Naive thymus-derived CD4-positive, alpha-beta T cell (primary cell): Measurements from ENCODE around the gene LUZP2. TPM values are rescaled to one million over a fixed set of nuclear protein-coding genes. Genes with fewer than 3 reads are reported as not detected.

Experiments
- ATAC-seq: fragments of 150-1000 bp; cut with Tn5 transposase; 2 replicates; pipeline ENCODE4 v1.10.0; 2021; ENCODE audit warnings: mild to moderate bottlenecking, moderate library complexity
- CTCF ChIA-PET: fragments of 350-600 bp; sonication (Branson Sonifier 250); formaldehyde crosslinking; loops from one replicate; lab custom pipeline; 2021; ENCODE audit warnings: antibody characterized with exemption; lab: Charles Lee
- POLR2A ChIA-PET: fragments of 350-600 bp; sonication (Branson Sonifier 250); formaldehyde crosslinking; loops from one replicate; lab custom pipeline; 2021; ENCODE audit warnings: antibody characterized with exemption, inconsistent platforms; lab: Charles Lee
- DNase-seq, 9 donors: peaks; one replicate each; pipeline versions ENCODE4 v3.0.0 to v3.0.0-alpha.2; 2020 to 2022; ENCODE audit warnings: mixed read lengths in 1 of 9
- H3K27ac ChIP-seq: one replicate; pipeline ENCODE4 v1.7.0; 2013; ENCODE audit warnings: mild to moderate bottlenecking, low read depth, low read length, moderate library complexity
- H3K27me3 ChIP-seq, 2 donors: one replicate each; pipeline ENCODE4 v1.7.0; 2013; ENCODE audit warnings: low read length in 2 of 2, mild to moderate bottlenecking in 2 of 2, moderate library complexity in 2 of 2; ENCODE audit not compliant: control insufficient read depth in 2 of 2, insufficient read depth in 2 of 2
- H3K36me3 ChIP-seq, 3 experiments: 1 replicate in 2 of 3; 2 replicates in 1 of 3; pipeline ENCODE4 v1.7.0; 2013; ENCODE audit warnings: low read length in 3 of 3, mild to moderate bottlenecking in 3 of 3, moderate library complexity in 1 of 3; ENCODE audit not compliant: insufficient read depth in 3 of 3, control insufficient read depth in 2 of 3
- H3K4me1 ChIP-seq, 2 donors: one replicate each; pipeline ENCODE4 v1.7.0; 2013; ENCODE audit warnings: low read length in 2 of 2, mild to moderate bottlenecking in 2 of 2, moderate library complexity in 1 of 2; ENCODE audit not compliant: control insufficient read depth in 2 of 2, insufficient read depth in 2 of 2
- H3K4me3 ChIP-seq: 2 replicates; pipeline ENCODE4 v1.7.0; 2013; ENCODE audit warnings: mild to moderate bottlenecking, low read length
- H3K9me3 ChIP-seq, 3 experiments: 1 replicate in 2 of 3; 2 replicates in 1 of 3; pipeline ENCODE4 v1.7.0; 2013; ENCODE audit warnings: low read length in 3 of 3; ENCODE audit not compliant: control insufficient read depth in 2 of 3
- H3K27ac Mint-ChIP-seq, 9 donors: one replicate each; pipeline ENCODE4 v1.8.0; 2020 to 2022; ENCODE audit warnings: mixed read lengths in 9 of 9, mild to moderate bottlenecking in 8 of 9, moderate library complexity in 5 of 9, inconsistent platforms in 2 of 9
- H3K27me3 Mint-ChIP-seq, 5 donors: one replicate each; pipeline ENCODE4 v1.8.0; 2021 to 2022; ENCODE audit warnings: mixed read lengths in 5 of 5, mild to moderate bottlenecking in 1 of 5
- H3K36me3 Mint-ChIP-seq, 5 donors: one replicate each; pipeline ENCODE4 v1.8.0; 2020 to 2022; ENCODE audit warnings: mixed read lengths in 5 of 5, mild to moderate bottlenecking in 3 of 5, inconsistent platforms in 1 of 5
- H3K4me1 Mint-ChIP-seq, 7 donors: one replicate each; pipeline ENCODE4 v1.8.0; 2020 to 2022; ENCODE audit warnings: mixed read lengths in 7 of 7, mild to moderate bottlenecking in 3 of 7, inconsistent platforms in 1 of 7
- H3K4me3 Mint-ChIP-seq, 10 donors: one replicate each; pipeline ENCODE4 v1.8.0; 2020 to 2022; ENCODE audit warnings: mild to moderate bottlenecking in 10 of 10, mixed read lengths in 10 of 10, moderate library complexity in 6 of 10, inconsistent platforms in 2 of 10
- H3K9me3 Mint-ChIP-seq, 11 donors: one replicate each; pipeline ENCODE4 v1.8.0; 2020 to 2022; ENCODE audit warnings: mixed read lengths in 11 of 11, mild to moderate bottlenecking in 4 of 11, inconsistent platforms in 1 of 11, moderate library complexity in 1 of 11
- intact Hi-C, 2 donors: fragments of 100-400 bp; cut with micrococcal nuclease; formaldehyde crosslinking; loops; one replicate each; pipeline ENCODE4 v1.15.1; 2023
- polyA plus RNA-seq, 2 donors: library from polyadenylated mRNA; unstranded; fragments of 300-500 nt; fragmentation: Illumina TruSeq; gene quantifications; one replicate each; pipeline ENCODE4 v1.2.3, GENCODE V29; 2021
- total RNA-seq, 6 experiments: library from RNA in 5 of 6; stranded (reverse) in 5 of 6; gene quantifications; 1 replicate in 5 of 6; 2 replicates in 1 of 6; pipeline ENCODE4 v1.2.3 and lab custom pipeline; 2021 to 2026

The LUZP2 gene
- total and polyA plus RNA-seq, 7 experiments from 2014 or later: not detected

- POLR2A ChIA-PET: no interaction called here
- CTCF ChIA-PET: no interaction called here
- H3K27ac ChIP-seq: no peak overlapping the region
- Mint-ChIP-seq H3K9me3 (peaks cover under 1 to 23% (median 5%) of the 10 kb centered on the region in 11 donors), H3K4me3 (no peak overlapping the region), H3K36me3 (no peaks in the 10 kb centered on the region), H3K27ac (no peak overlapping the region), H3K4me1 (no peaks in the 10 kb centered on the region), H3K27me3 (no peaks in the 10 kb centered on the region)
- H3K36me3 ChIP-seq: no peaks in the 10 kb centered on the region
- intact Hi-C loops: no loop called here
- H3K9me3 ChIP-seq: no peaks in the 10 kb centered on the region
- H3K27me3 ChIP-seq: no peaks in the 10 kb centered on the region
- DNase-seq: no peak
- no peaks in the 10 kb centered on the region for H3K4me1 ChIP-seq
- ATAC-seq: no peak
- no peak overlapping the region for H3K4me3 ChIP-seq
Observed at GRCh38 chr11:24489477-24489876, 7.4 kb upstream of the LUZP2 start.

GRCh38 chr11:24496386-24496735 lies 492 bp upstream of the LUZP2 start:
- Histone ChIP-seq H3K27ac (no peak overlapping the region), H3K36me3 (no peaks in the 10 kb centered on the region), H3K4me1 (no peaks in the 10 kb centered on the region), H3K4me3 (no peak overlapping the region), H3K9me3 (no peaks in the 10 kb centered on the region), H3K27me3 (no peaks in the 10 kb centered on the region)
- DNase-seq (no peak), ATAC-seq (no peak)
- H3K9me3 Mint-ChIP-seq: peaks cover 0 to 23% (median 4%) of the 10 kb centered on the region in 11 donors
- H3K36me3 Mint-ChIP-seq: peaks cover 0 to 13% (median 0%) of the 10 kb centered on the region in 5 donors
- ChIA-PET POLR2A (no interaction called here), CTCF (no interaction called here)
- H3K4me1 Mint-ChIP-seq: no peaks in the 10 kb centered on the region
- no peak overlapping the region for H3K27ac Mint-ChIP-seq
- H3K4me3 Mint-ChIP-seq: no peak overlapping the region
- H3K27me3 Mint-ChIP-seq: peaks cover 13 to 28% (median 18%) of the 10 kb centered on the region in 5 donors
- intact Hi-C loops: no loop called here

GRCh38 chr11:24497831-24498230 lies 978 bp downstream of the LUZP2 start:
- H3K4me1 Mint-ChIP-seq: no peaks in the 10 kb centered on the region
- H3K9me3 Mint-ChIP-seq: peaks cover 0 to 13% (median 5%) of the 10 kb centered on the region in 11 donors
- no peak overlapping the region for H3K4me3 Mint-ChIP-seq
- intact Hi-C loops: no loop called here
- no peak for ATAC-seq
- Histone ChIP-seq H3K27ac (no peak overlapping the region), H3K4me1 (no peaks in the 10 kb centered on the region), H3K4me3 (no peak overlapping the region), H3K36me3 (no peaks in the 10 kb centered on the region), H3K9me3 (no peaks in the 10 kb centered on the region), H3K27me3 (no peaks in the 10 kb centered on the region)
- no peak overlapping the region for H3K27ac Mint-ChIP-seq
- ChIA-PET CTCF (no interaction called here), POLR2A (no interaction called here)
- peaks cover 13 to 28% (median 18%) of the 10 kb centered on the region in 5 donors for H3K27me3 Mint-ChIP-seq
- DNase-seq: no peak
- peaks cover 0 to 13% (median 0%) of the 10 kb centered on the region in 5 donors for H3K36me3 Mint-ChIP-seq

GRCh38 chr11:24502425-24502824 lies 5.6 kb downstream of the LUZP2 start:
- no peak overlapping the region for H3K27ac Mint-ChIP-seq
- H3K36me3 Mint-ChIP-seq: peaks cover 0 to 8% (median 0%) of the 10 kb centered on the region in 5 donors
- Histone ChIP-seq H3K27me3 (no peaks in the 10 kb centered on the region), H3K9me3 (no peaks in the 10 kb centered on the region), H3K27ac (no peak overlapping the region), H3K4me1 (no peaks in the 10 kb centered on the region), H3K4me3 (no peak overlapping the region), H3K36me3 (no peaks in the 10 kb centered on the region)
- H3K27me3 Mint-ChIP-seq: peaks cover under 1 to 11% (median 6%) of the 10 kb centered on the region in 5 donors
- ChIA-PET POLR2A (no interaction called here), CTCF (no interaction called here)
- DNase-seq (no peak), ATAC-seq (no peak)
- H3K9me3 Mint-ChIP-seq: peaks cover 0 to 17% (median 4%) of the 10 kb centered on the region in 11 donors
- intact Hi-C loops: no loop called here
- H3K4me1 Mint-ChIP-seq: no peaks in the 10 kb centered on the region
- no peak overlapping the region for H3K4me3 Mint-ChIP-seq

- POLR2A ChIA-PET: no interaction called here
- no peak for DNase-seq
- Histone ChIP-seq H3K27ac (no peak overlapping the region), H3K9me3 (no peaks in the 10 kb centered on the region), H3K36me3 (no peaks in the 10 kb centered on the region), H3K4me1 (no peaks in the 10 kb centered on the region), H3K4me3 (no peak overlapping the region), H3K27me3 (no peaks in the 10 kb centered on the region)
- no peak for ATAC-seq
- H3K4me1 Mint-ChIP-seq: no peaks in the 10 kb centered on the region
- CTCF ChIA-PET: no interaction called here
- intact Hi-C loops: no loop called here
- H3K9me3 Mint-ChIP-seq: peaks cover 0 to 11% (median 3%) of the 10 kb centered on the region in 11 donors
- H3K27ac Mint-ChIP-seq: no peak overlapping the region
- peaks cover 0 to 4% (median 0%) of the 10 kb centered on the region in 5 donors for H3K36me3 Mint-ChIP-seq
- no peak overlapping the region for H3K4me3 Mint-ChIP-seq
- H3K27me3 Mint-ChIP-seq: no peaks in the 10 kb centered on the region
Observed at GRCh38 chr11:24509114-24509513, 12.3 kb downstream of the LUZP2 start.

GRCh38 chr11:24511511-24511910 lies 14.7 kb downstream of the LUZP2 start:
- Histone ChIP-seq H3K27ac (no peak overlapping the region), H3K9me3 (no peaks in the 10 kb centered on the region), H3K4me1 (no peaks in the 10 kb centered on the region), H3K27me3 (no peaks in the 10 kb centered on the region), H3K36me3 (no peaks in the 10 kb centered on the region), H3K4me3 (no peak overlapping the region)
- CTCF ChIA-PET: no interaction called here
- peaks cover 0 to 12% (median 1%) of the 10 kb centered on the region in 11 donors for H3K9me3 Mint-ChIP-seq
- ATAC-seq (no peak), DNase-seq (no peak)
- H3K4me3 Mint-ChIP-seq: no peak overlapping the region
- POLR2A ChIA-PET: no interaction called here
- H3K27ac Mint-ChIP-seq: no peak overlapping the region
- intact Hi-C loops: no loop called here
- H3K4me1 Mint-ChIP-seq: no peaks in the 10 kb centered on the region
- no peaks in the 10 kb centered on the region for H3K27me3 Mint-ChIP-seq
- H3K36me3 Mint-ChIP-seq: no peaks in the 10 kb centered on the region

GRCh38 chr11:24513479-24514218 lies 16.8 kb downstream of the LUZP2 start:
- Histone ChIP-seq H3K4me3 (no peak overlapping the region), H3K27me3 (no peaks in the 10 kb centered on the region), H3K9me3 (no peaks in the 10 kb centered on the region), H3K36me3 (no peaks in the 10 kb centered on the region), H3K4me1 (no peaks in the 10 kb centered on the region), H3K27ac (no peak overlapping the region)
- no peak for DNase-seq
- intact Hi-C loops: no loop called here
- Mint-ChIP-seq H3K36me3 (no peaks in the 10 kb centered on the region), H3K9me3 (peaks cover 0 to 12% (median 1%) of the 10 kb centered on the region in 11 donors), H3K27me3 (no peaks in the 10 kb centered on the region), H3K4me3 (no peak overlapping the region), H3K27ac (no peak overlapping the region), H3K4me1 (no peaks in the 10 kb centered on the region)
- no peak for ATAC-seq
- ChIA-PET POLR2A (no interaction called here), CTCF (no interaction called here)
